Measurements from ENCODE around the gene ATF7.
A peak's percentile ranks its signal among the peaks of the same experiment; 100 is the strongest.

Gene ATF7

GRCh38 chr12:53466640-53467039 lies 159.5 kb downstream of the ATF7 start:
- H3K4me3 ChIP-seq (ENCODE audit: low read depth, low read length) = no peak overlapping the region
- H3K9me3 ChIP-seq (ENCODE audit: control insufficient read depth, insufficient read depth, low read depth, low read length) = no peaks in the 10 kb centered on the region
- no peak overlapping the region for H3K27ac ChIP-seq (ENCODE audit: extremely low read depth, low read depth, low read length)
- H3K36me3 ChIP-seq (ENCODE audit: control insufficient read depth in 2 of 2, insufficient read depth in 1 of 2, low read length in 2 of 2) = peaks cover 93 to 99% of the 10 kb centered on the region in 2 experiments
- CTCF ChIA-PET = interaction anchor here (0.6 kb wide), 1 partner anchor 176 kb away, joined by 4 read pairs; no protein-coding TSS in a partner anchor
- H3K4me1 ChIP-seq (ENCODE audit: control insufficient read depth, insufficient read depth, low read length) = no peaks in the 10 kb centered on the region
- no peak for TF ChIP-seq AEBP2 (tag by site-specific recombination; IDR thresholded peaks at IDR 0.05; ENCODE audit: borderline replicate concordance)
- peak; percentile 92 for TF ChIP-seq ZBTB44 (tag by site-specific recombination; IDR thresholded peaks at IDR 0.05)
- 0 out of 2 replicates have a peak, but pooled peaks have one; percentile 26 for TF ChIP-seq ZNF600 (tag by site-specific recombination; IDR thresholded peaks at IDR 0.05)
- peak; percentile 92 for TF ChIP-seq SCRT2 (tag by site-specific recombination; IDR thresholded peaks at IDR 0.05)
- no peak for TF ChIP-seq ZXDB (tag by site-specific recombination; IDR thresholded peaks at IDR 0.05)
- TF ChIP-seq SCRT1 (tag by site-specific recombination; IDR thresholded peaks at IDR 0.05; ENCODE audit: borderline replicate concordance) = peak; percentile 69
- no peak for TF ChIP-seq ZNF521 (tag by site-specific recombination; IDR thresholded peaks at IDR 0.05)
- POLR2A ChIA-PET = no interaction called here

- ChIA-PET POLR2A (interaction anchor here (1.1 kb wide), 1 partner anchor 34 kb away, joined by 3 read pairs; the partner anchor contains the start of gene MAP3K12), CTCF (interaction anchor here (0.7 to 1.0 kb wide), 2 partner anchors 13 to 47 kb away, joined by 3 read pairs; no protein-coding TSS in a partner anchor)
- no peak overlapping the region; the same call in 1 of the 2 replicates for H3K27ac ChIP-seq (ENCODE audit: extremely low read depth, low read depth, low read length)
- no peaks in the 10 kb centered on the region for H3K4me1 ChIP-seq (ENCODE audit: control insufficient read depth, insufficient read depth, low read length)
- no peak for TF ChIP-seq ZNF561 (tag by site-specific recombination; IDR thresholded peaks at IDR 0.05; ENCODE audit: borderline replicate concordance)
- TF ChIP-seq PRDM1 (tag by site-specific recombination; IDR thresholded peaks at IDR 0.05) = 0 out of 2 replicates have a peak, but pooled peaks have one; percentile 15
- peak; percentile 32 for TF ChIP-seq PRDM10 (tag by site-specific recombination; IDR thresholded peaks at IDR 0.05)
- TF ChIP-seq ZNF133 (tag by site-specific recombination; IDR thresholded peaks at IDR 0.05) = no peak
- TF ChIP-seq ZNF112 (tag by site-specific recombination; IDR thresholded peaks at IDR 0.05) = no peak
- TF ChIP-seq ZNF280C (tag by site-specific recombination; IDR thresholded peaks at IDR 0.05) = no peak
- no peak for TF ChIP-seq ZNF768 (tag by site-specific recombination; IDR thresholded peaks at IDR 0.05)
- TF ChIP-seq ZNF654 (tag by site-specific recombination; IDR thresholded peaks at IDR 0.05; ENCODE audit: low read depth) = 0 out of 2 replicates have a peak, but pooled peaks have one; percentile 8
- H3K9me3 ChIP-seq (ENCODE audit: control insufficient read depth, insufficient read depth, low read depth, low read length) = no peaks in the 10 kb centered on the region
- H3K4me3 ChIP-seq (ENCODE audit: low read depth, low read length) = no peak overlapping the region
- H3K36me3 ChIP-seq (ENCODE audit: control insufficient read depth in 2 of 2, insufficient read depth in 1 of 2, low read length in 2 of 2) = peaks cover 93 to 99% of the 10 kb centered on the region in 2 experiments
These were observed 160.5 kb downstream of the ATF7 start for GRCh38 chr12:53465679-53466078.

All from HEK293 (cell line).